Stimulated activated effector memory CD8-positive, alpha-beta T cell treated with anti-CD3 and anti-CD28 coated beads, Interleukin-12 subunit alpha, Interleukin-12 subunit beta, amount 100 ng/mL, for 72 hours (primary cell): ENCODE measurements around the gene BICD1.

ENCODE experiments used
- ATAC-seq: fragments of 150-1000 bp; cut with Tn5 transposase; 2 replicates; pipeline ENCODE4 v1.10.0; 2021
- DNase-seq, 2 donors: peaks; one replicate each; pipeline ENCODE4 v3.0.0; 2021 to 2022; ENCODE audit warnings: low spot score in 2 of 2
- H3K27ac Mint-ChIP-seq: one replicate; pipeline ENCODE4 v1.8.0; 2022; ENCODE audit warnings: mild to moderate bottlenecking, mixed read lengths
- H3K36me3 Mint-ChIP-seq: one replicate; pipeline ENCODE4 v1.8.0; 2022; ENCODE audit warnings: mild to moderate bottlenecking, mixed read lengths
- H3K4me1 Mint-ChIP-seq: one replicate; pipeline ENCODE4 v1.8.0; 2022; ENCODE audit warnings: mixed read lengths
- H3K4me3 Mint-ChIP-seq: one replicate; pipeline ENCODE4 v1.8.0; 2022; ENCODE audit warnings: mild to moderate bottlenecking, mixed read lengths
- H3K9me3 Mint-ChIP-seq: one replicate; pipeline ENCODE4 v1.8.0; 2022; ENCODE audit warnings: mixed read lengths

BICD1 gene

GRCh38 chr12:32106517-32107358, at the start of gene BICD1:
Gene BICD1 (plus strand): TSS chr12:32106847. CDS start chr12:32107332, 485 bp downstream.
- ATAC-seq, result peak; percentile 89
- DNase-seq, result peak; percentile 50 to 86
- H3K4me3 Mint-ChIP-seq, result peak within 1 kb of the TSS; percentile 91
- peak within 1 kb of the TSS; percentile 88 for H3K27ac Mint-ChIP-seq
- H3K9me3 Mint-ChIP-seq, result no peaks in the 10 kb centered on the region
- no peaks in the 10 kb centered on the region for H3K36me3 Mint-ChIP-seq
- H3K4me1 Mint-ChIP-seq, result peaks cover 26% of the 10 kb centered on the region

- no peaks in the 10 kb centered on the region for H3K4me1 Mint-ChIP-seq
- H3K36me3 Mint-ChIP-seq, result no peaks in the 10 kb centered on the region
- no peaks in the 10 kb centered on the region for H3K9me3 Mint-ChIP-seq
- H3K27ac Mint-ChIP-seq, result no peak overlapping the region
- ATAC-seq (no peak), DNase-seq (no peak)
- no peak overlapping the region for H3K4me3 Mint-ChIP-seq
These were observed 45.6 kb upstream of the BICD1 start for GRCh38 chr12:32061033-32061432.

GRCh38 chr12:32062881-32063280, 43.8 kb upstream of the BICD1 start:
- Mint-ChIP-seq H3K36me3 (no peaks in the 10 kb centered on the region), H3K9me3 (no peaks in the 10 kb centered on the region), H3K4me3 (no peak overlapping the region), H3K27ac (no peak overlapping the region), H3K4me1 (no peaks in the 10 kb centered on the region)
- no peak for ATAC-seq
- DNase-seq, result no peak

GRCh38 chr12:32063796-32064195, 42.9 kb upstream of the BICD1 start:
- H3K9me3 Mint-ChIP-seq, result no peaks in the 10 kb centered on the region
- no peak overlapping the region for H3K27ac Mint-ChIP-seq
- no peak overlapping the region for H3K4me3 Mint-ChIP-seq
- no peak for ATAC-seq
- H3K4me1 Mint-ChIP-seq, result no peaks in the 10 kb centered on the region
- no peak for DNase-seq
- no peaks in the 10 kb centered on the region for H3K36me3 Mint-ChIP-seq

GRCh38 chr12:32066206-32066605, 40.4 kb upstream of the BICD1 start:
- H3K27ac Mint-ChIP-seq, result no peak overlapping the region
- no peaks in the 10 kb centered on the region for H3K36me3 Mint-ChIP-seq
- ATAC-seq (no peak), DNase-seq (no peak)
- no peaks in the 10 kb centered on the region for H3K9me3 Mint-ChIP-seq
- no peak overlapping the region for H3K4me3 Mint-ChIP-seq
- no peaks in the 10 kb centered on the region for H3K4me1 Mint-ChIP-seq

GRCh38 chr12:32069071-32069470, 37.6 kb upstream of the BICD1 start:
- H3K36me3 Mint-ChIP-seq, result no peaks in the 10 kb centered on the region

GRCh38 chr12:32069731-32070130, 36.9 kb upstream of the BICD1 start:
- Mint-ChIP-seq H3K4me1 (no peaks in the 10 kb centered on the region), H3K36me3 (no peaks in the 10 kb centered on the region), H3K9me3 (no peaks in the 10 kb centered on the region), H3K27ac (peak overlapping the region; percentile 80), H3K4me3 (no peak overlapping the region)
- DNase-seq (no peak), ATAC-seq (no peak)

More at GRCh38 chr12:32069071-32069470, 37.6 kb upstream of the BICD1 start:
- Mint-ChIP-seq H3K27ac (no peak overlapping the region), H3K4me1 (no peaks in the 10 kb centered on the region), H3K4me3 (no peak overlapping the region), H3K9me3 (no peaks in the 10 kb centered on the region)
- DNase-seq (no peak), ATAC-seq (no peak)

- Mint-ChIP-seq H3K36me3 (no peaks in the 10 kb centered on the region), H3K9me3 (no peaks in the 10 kb centered on the region), H3K4me1 (no peaks in the 10 kb centered on the region), H3K27ac (no peak overlapping the region), H3K4me3 (no peak overlapping the region)
- DNase-seq (no peak), ATAC-seq (no peak)
These were observed 36.3 kb upstream of the BICD1 start for GRCh38 chr12:32070370-32070769.

GRCh38 chr12:32072102-32072501, 34.5 kb upstream of the BICD1 start:
- no peaks in the 10 kb centered on the region for H3K4me1 Mint-ChIP-seq
- DNase-seq (no peak), ATAC-seq (no peak)
- no peak overlapping the region for H3K27ac Mint-ChIP-seq
- no peaks in the 10 kb centered on the region for H3K36me3 Mint-ChIP-seq
- H3K4me3 Mint-ChIP-seq, result no peak overlapping the region
- no peaks in the 10 kb centered on the region for H3K9me3 Mint-ChIP-seq

- DNase-seq (no peak), ATAC-seq (no peak)
- Mint-ChIP-seq H3K27ac (no peak overlapping the region), H3K36me3 (no peaks in the 10 kb centered on the region), H3K4me3 (no peak overlapping the region), H3K4me1 (no peaks in the 10 kb centered on the region), H3K9me3 (no peaks in the 10 kb centered on the region)
These were observed 32.2 kb upstream of the BICD1 start for GRCh38 chr12:32074432-32074831.

GRCh38 chr12:32076941-32077340, 29.7 kb upstream of the BICD1 start:
- DNase-seq (no peak), ATAC-seq (no peak)
- no peaks in the 10 kb centered on the region for H3K9me3 Mint-ChIP-seq
- no peak overlapping the region for H3K27ac Mint-ChIP-seq
- H3K36me3 Mint-ChIP-seq, result no peaks in the 10 kb centered on the region
- no peak overlapping the region for H3K4me3 Mint-ChIP-seq
- H3K4me1 Mint-ChIP-seq, result no peaks in the 10 kb centered on the region

GRCh38 chr12:32080435-32080834, 26.2 kb upstream of the BICD1 start:
- H3K9me3 Mint-ChIP-seq, result no peaks in the 10 kb centered on the region
- no peak for ATAC-seq
- no peaks in the 10 kb centered on the region for H3K4me1 Mint-ChIP-seq
- no peak overlapping the region for H3K4me3 Mint-ChIP-seq
- no peak overlapping the region for H3K27ac Mint-ChIP-seq
- H3K36me3 Mint-ChIP-seq, result no peaks in the 10 kb centered on the region
- no peak for DNase-seq

- DNase-seq, result no peak
- no peaks in the 10 kb centered on the region for H3K9me3 Mint-ChIP-seq
- no peaks in the 10 kb centered on the region for H3K4me1 Mint-ChIP-seq
- H3K36me3 Mint-ChIP-seq, result no peaks in the 10 kb centered on the region
- ATAC-seq, result no peak
- H3K4me3 Mint-ChIP-seq, result no peak overlapping the region
- no peak overlapping the region for H3K27ac Mint-ChIP-seq
These were observed 23.2 kb upstream of the BICD1 start for GRCh38 chr12:32083489-32083888.

- no peaks in the 10 kb centered on the region for H3K4me1 Mint-ChIP-seq
- DNase-seq (no peak), ATAC-seq (no peak)
- no peaks in the 10 kb centered on the region for H3K36me3 Mint-ChIP-seq
- no peak overlapping the region for H3K27ac Mint-ChIP-seq
- no peak overlapping the region for H3K4me3 Mint-ChIP-seq
- H3K9me3 Mint-ChIP-seq, result no peaks in the 10 kb centered on the region
These were observed 22.5 kb upstream of the BICD1 start for GRCh38 chr12:32084017-32084688.

GRCh38 chr12:32084753-32085152, 21.9 kb upstream of the BICD1 start:
- Mint-ChIP-seq H3K27ac (no peak overlapping the region), H3K9me3 (no peaks in the 10 kb centered on the region)

GRCh38 chr12:32087306-32087705, 19.3 kb upstream of the BICD1 start:
- Mint-ChIP-seq H3K36me3 (no peaks in the 10 kb centered on the region), H3K27ac (no peak overlapping the region), H3K9me3 (no peaks in the 10 kb centered on the region), H3K4me1 (no peaks in the 10 kb centered on the region), H3K4me3 (no peak overlapping the region)
- DNase-seq (no peak), ATAC-seq (no peak)

More at GRCh38 chr12:32084753-32085152, 21.9 kb upstream of the BICD1 start:
- no peak overlapping the region for H3K4me3 Mint-ChIP-seq
- DNase-seq (no peak), ATAC-seq (no peak)
- H3K4me1 Mint-ChIP-seq, result no peaks in the 10 kb centered on the region
- no peaks in the 10 kb centered on the region for H3K36me3 Mint-ChIP-seq
